RWPE1 (cell line): ENCODE results near the gene ARHGEF1.

Experiments
- CTCF ChIA-PET: fragments of 350-600 bp; sonication (Branson Sonifier 250); formaldehyde crosslinking; extraction: SDS; loops from one replicate; lab custom pipeline; 2021; lab: Yijun Ruan, JAX
- POLR2A ChIA-PET: fragments of 400-600 bp; formaldehyde crosslinking; extraction: SDS; loops from one replicate; lab custom pipeline; 2020; ENCODE audit warnings: antibody characterized with exemption; ENCODE audit not compliant: low non-redundant PET; lab: Yijun Ruan, JAX
- DNase-seq: peaks from one replicate; pipeline ENCODE4 v3.0.0; 2012; ENCODE audit warnings: low spot score
- H3K27ac ChIP-seq: fragments of 450-650 bp; 2 replicates; pipeline ENCODE4 v1.5.1; 2017
- CTCF ChIP-seq: fragments of 450-650 bp; conservative IDR thresholded peaks from 2 replicates; pipeline ENCODE4 v1.5.1; 2017; ENCODE audit warnings: low read depth, mild to moderate bottlenecking

Gene ARHGEF1

DNA sequence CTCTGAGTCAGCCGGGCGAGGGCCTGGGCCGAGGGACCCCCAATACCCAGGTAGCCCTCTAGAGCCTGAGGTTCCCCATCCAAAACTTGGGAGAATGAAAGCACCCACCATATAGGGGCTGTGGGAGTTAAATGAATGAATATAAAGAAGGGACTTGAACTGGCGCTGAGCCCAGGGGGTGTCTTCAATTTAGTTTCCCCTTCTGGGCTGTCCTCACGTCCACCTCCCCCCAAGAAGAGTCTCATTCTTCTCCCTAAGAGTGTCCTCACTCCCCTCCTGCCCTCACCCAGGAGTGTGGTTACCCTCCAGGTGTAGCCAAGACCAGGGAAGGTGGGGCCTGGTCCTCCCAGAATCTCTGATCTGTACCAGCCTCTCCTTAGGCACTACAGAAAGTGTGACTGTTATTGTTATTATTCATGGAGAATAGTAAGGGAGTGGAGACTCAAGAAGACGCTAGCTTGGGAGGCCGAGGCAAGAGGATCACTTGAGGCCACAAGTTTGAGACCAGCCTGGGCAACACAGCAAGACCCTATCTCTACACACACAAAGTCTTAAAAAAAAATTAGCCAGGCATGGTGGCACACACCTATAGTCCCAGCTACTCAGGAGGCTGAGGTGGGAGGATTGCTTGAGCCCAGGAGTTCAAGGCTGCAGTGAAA is 3.2 kb upstream of the ARHGEF1 start:
- no peak for TF ChIP-seq CTCF
- no peak for DNase-seq
- CTCF ChIA-PET, result no interaction called here
- no peak overlapping the region for H3K27ac ChIP-seq
- POLR2A ChIA-PET, result no interaction called here

DNA sequence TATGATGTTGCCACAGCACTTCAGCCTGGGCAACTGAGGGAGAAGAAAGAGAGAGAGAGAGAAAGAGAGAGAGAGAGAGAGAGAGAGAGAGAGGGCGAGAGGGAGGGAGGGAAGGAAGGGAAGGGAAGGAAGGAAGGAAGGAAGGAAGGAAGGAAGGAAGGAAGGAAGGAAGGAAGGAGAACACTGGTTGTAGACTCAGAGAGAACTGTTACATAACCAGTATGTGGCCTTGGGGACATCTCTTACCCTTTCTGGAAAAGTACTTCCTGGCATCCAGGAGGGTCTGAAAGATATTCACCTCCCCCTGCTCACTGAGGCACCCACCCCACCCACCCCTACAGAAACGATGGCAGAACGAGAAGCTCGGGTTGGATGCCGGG is 2.7 kb upstream of the ARHGEF1 start:
- DNase-seq, result no peak
- POLR2A ChIA-PET, result no interaction called here
- CTCF ChIA-PET, result no interaction called here
- no peak for TF ChIP-seq CTCF
- H3K27ac ChIP-seq, result no peak overlapping the region

DNA sequence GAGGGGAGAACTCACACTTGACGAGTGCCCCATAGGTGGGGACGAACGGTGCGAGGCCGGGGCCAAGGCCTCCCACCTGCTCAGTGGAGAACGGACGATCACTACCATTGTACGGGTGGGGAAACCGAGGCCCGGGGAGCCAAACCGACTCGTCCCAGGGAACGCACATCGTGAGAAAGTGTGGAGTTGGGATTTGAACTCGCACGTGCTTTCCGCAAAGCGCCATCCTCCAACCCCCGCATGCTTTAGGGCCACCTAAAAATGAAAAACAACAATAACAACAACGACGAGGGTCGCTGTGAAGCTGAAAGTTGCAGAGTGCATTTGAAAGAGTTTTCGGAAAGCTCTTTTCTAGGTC is 458 bp downstream of the ARHGEF1 start:
- no peak for TF ChIP-seq CTCF
- ChIA-PET CTCF (interaction anchor here (1.0 to 2.7 kb wide), 2 partner anchors 10 to 24 kb away, joined by 3 to 6 read pairs; partner anchors contain the start of gene RPS19), POLR2A (no interaction called here)
- peak overlapping the region; percentile 91 for H3K27ac ChIP-seq
- DNase-seq, result no peak

DNA sequence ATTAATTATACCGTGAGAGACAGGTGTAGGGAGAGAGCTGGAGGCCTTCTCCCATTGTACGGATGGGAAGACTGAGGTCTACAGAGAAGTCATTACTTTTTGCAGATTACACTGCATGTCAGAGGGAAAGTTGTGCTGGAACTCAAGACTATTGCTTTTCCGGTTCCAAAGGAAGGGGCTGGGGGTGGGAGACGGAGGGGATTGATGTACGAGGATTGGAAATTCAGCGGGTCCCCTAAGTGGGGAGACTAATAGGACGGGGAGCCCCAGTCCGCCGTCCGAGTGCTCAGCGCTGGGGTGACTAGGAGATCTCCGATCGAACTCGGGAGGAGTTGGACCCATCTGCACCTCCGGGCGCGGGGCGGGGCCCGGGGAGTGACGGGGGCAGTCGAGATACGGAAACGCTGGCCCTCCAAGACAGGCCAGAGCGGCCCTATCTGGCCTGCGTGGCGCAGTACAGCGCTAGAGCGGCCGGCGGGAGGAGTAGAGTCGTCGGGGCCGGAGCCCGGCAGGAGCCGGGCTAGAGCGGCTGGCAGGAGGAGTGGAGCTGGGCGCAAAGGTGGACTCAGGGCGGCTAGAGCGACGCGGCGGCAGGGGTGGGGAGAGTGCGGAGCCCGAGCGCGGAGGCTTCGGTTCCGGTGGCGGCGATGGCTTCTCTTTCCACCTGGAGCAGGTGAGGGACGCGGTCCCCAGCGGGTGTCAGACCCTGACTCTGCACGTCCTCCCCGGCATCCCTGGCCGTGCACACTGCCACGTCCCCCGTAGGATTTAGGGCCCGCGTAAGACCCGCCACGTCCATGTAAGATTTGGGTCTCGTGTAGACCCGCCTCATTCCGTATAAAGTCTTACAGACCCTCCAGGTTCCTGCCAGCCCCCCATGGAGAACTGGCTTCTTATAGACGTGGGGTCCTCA is 1.1 kb downstream of the ARHGEF1 start:
- DNase-seq, result peak; percentile 98
- TF ChIP-seq CTCF, result no peak
- ChIA-PET POLR2A (interaction anchor here (0.6 to 0.9 kb wide), 2 partner anchors 19 to 66 kb away, joined by 4 to 5 read pairs; no protein-coding TSS in a partner anchor), CTCF (interaction anchor here (1.0 to 2.7 kb wide), 2 partner anchors 11 to 24 kb away, joined by 3 to 6 read pairs; partner anchors contain the start of gene RPS19)
- peak overlapping the region; percentile 91 for H3K27ac ChIP-seq

- no peak for TF ChIP-seq CTCF
- DNase-seq, result no peak
- ChIA-PET CTCF (interaction anchor here (0.6 to 2.3 kb wide), 3 partner anchors 14 to 70 kb away, joined by 6 to 14 read pairs (median 8); no protein-coding TSS in a partner anchor), POLR2A (no interaction called here)
- H3K27ac ChIP-seq, result peak overlapping the region; percentile 91
Observed at GRCh38 chr19:41886761-41887710, 4.1 kb downstream of the ARHGEF1 start.
